PC-3 (cell line): Measurements from ENCODE around the gene PTPRD. TPM values are rescaled to one million over a fixed set of nuclear protein-coding genes. Genes with fewer than 3 reads are reported as not detected.
"Not testable (repeated sequence)": the region's sequence is repeated elsewhere in the genome, so short reads cannot be mapped to it uniquely, and the experiment has no call there.

Experiments
- ATAC-seq: fragments of 200-7000 bp; cut with Tn5 transposase; 2 replicates; pipeline ENCODE4 v1.9.1; 2020; ENCODE audit warnings: mild to moderate bottlenecking, moderate library complexity
- BruUV-seq: library from RNA; stranded (reverse); fragments of 400-500 nt; replicated peaks from 2 replicates; lab custom pipeline; 2021; lab: Mats Ljungman, UMichigan
- CTCF ChIA-PET: fragments of 300-600 bp; sonication (Branson Sonifier 250); formaldehyde crosslinking; loops from one replicate; lab custom pipeline; 2022; ENCODE audit warnings: antibody characterized with exemption; lab: Charles Lee
- POLR2A ChIA-PET: fragments of 300-600 bp; sonication (Branson Sonifier 250); formaldehyde crosslinking; loops from one replicate; lab custom pipeline; 2022; ENCODE audit warnings: antibody characterized with exemption; ENCODE audit not compliant: unreplicated experiment; lab: Charles Lee
- DNase-seq: peaks from one replicate; pipeline ENCODE4 v3.0.0-alpha.2; 2015
- H2AFZ ChIP-seq: fragments of 300-600 bp; sonication (generic); 2 replicates; pipeline ENCODE4 v1.6.0; 2016; ENCODE audit warnings: antibody characterized with exemption, low read length
- H3F3A ChIP-seq: fragments of 300-600 bp; sonication (generic); one replicate; pipeline ENCODE4 v1.6.0; 2017; ENCODE audit warnings: antibody characterized with exemption, low read length, control low read depth, mild to moderate bottlenecking; ENCODE audit not compliant: unreplicated experiment
- H3K27ac ChIP-seq: fragments of 300-600 bp; sonication (generic); 2 replicates; pipeline ENCODE4 v1.5.1; 2016; ENCODE audit warnings: mild to moderate bottlenecking, low read length
- H3K27me3 ChIP-seq: fragments of 300-600 bp; sonication (generic); 2 replicates; pipeline ENCODE4 v1.6.1; 2016; ENCODE audit warnings: low read length, mixed read lengths
- H3K36me3 ChIP-seq: fragments of 300-600 bp; sonication (generic); 2 replicates; pipeline ENCODE4 v1.6.1; 2016; ENCODE audit warnings: low read depth, mixed run types, low read length, mixed read lengths
- H3K4me1 ChIP-seq: fragments of 300-600 bp; sonication (generic); 2 replicates; pipeline ENCODE4 v1.5.1; 2016; ENCODE audit warnings: low read length; ENCODE audit not compliant: insufficient read depth
- H3K4me2 ChIP-seq: fragments of 300-600 bp; sonication (generic); 2 replicates; pipeline ENCODE4 v1.6.0; 2016; ENCODE audit warnings: low read length
- H3K4me3 ChIP-seq: fragments of 300-600 bp; sonication (generic); 2 replicates; pipeline ENCODE4 v1.5.1; 2016; ENCODE audit warnings: mild to moderate bottlenecking, low read length, mixed read lengths
- H3K79me2 ChIP-seq: fragments of 300-600 bp; sonication (generic); 2 replicates; pipeline ENCODE4 v1.6.1; 2017; ENCODE audit warnings: low read length, mixed read lengths
- H3K9ac ChIP-seq: fragments of 300-600 bp; sonication (generic); 2 replicates; pipeline ENCODE4 v1.6.0; 2016; ENCODE audit warnings: mild to moderate bottlenecking, low read length
- H3K9me2 ChIP-seq: fragments of 300-600 bp; sonication (generic); replicated peaks from 2 replicates; pipeline ENCODE4 v1.6.1; 2016; ENCODE audit warnings: mixed run types, low read length, mixed read lengths
- H3K9me3 ChIP-seq: fragments of 300-600 bp; sonication (generic); 2 replicates; pipeline ENCODE4 v1.6.1; 2016; ENCODE audit warnings: low read length, mixed read lengths
- H4K20me1 ChIP-seq: fragments of 300-600 bp; sonication (generic); 2 replicates; pipeline ENCODE4 v1.6.1; 2016; ENCODE audit warnings: low read length, mixed read lengths
- CTCF ChIP-seq: fragments of 300-600 bp; sonication (generic); conservative IDR thresholded peaks from 2 replicates; pipeline ENCODE4 v1.5.1; 2017; ENCODE audit warnings: antibody characterized with exemption, low read depth, mild to moderate bottlenecking, low read length
- EZH2 ChIP-seq: fragments of 300-600 bp; sonication (generic); IDR thresholded peaks from one replicate; pipeline ENCODE4 v1.6.1; 2017; ENCODE audit warnings: antibody characterized with exemption, mild to moderate bottlenecking, low read length; ENCODE audit not compliant: unreplicated experiment
- EZH2phosphoT487 ChIP-seq: fragments of 300-600 bp; sonication (generic); IDR thresholded peaks from 2 replicates; pipeline ENCODE4 v1.6.1; 2018; ENCODE audit warnings: mild to moderate bottlenecking, antibody characterized with exemption, low read length, borderline replicate concordance
- intact Hi-C: fragments of 100-400 bp; cut with micrococcal nuclease; formaldehyde crosslinking; loops from 2 replicates; pipeline ENCODE4 v1.9.0; 2023
- total RNA-seq: library from RNA; depleted of rRNA; stranded (reverse); fragments of >200 nt; gene quantifications from 2 replicates; pipeline ENCODE4 v1.2.3, GENCODE V29; 2014

Gene PTPRD
- total RNA-seq, 1 experiment from 2014 or later: not detected

- ChIA-PET CTCF (no interaction called here), POLR2A (no interaction called here)
- H3K9ac ChIP-seq: no peak overlapping the region
- H3K4me1 ChIP-seq: no peaks in the 10 kb centered on the region
- no peaks in the 10 kb centered on the region for H3K9me2 ChIP-seq
- no peak overlapping the region for H3K4me3 ChIP-seq
- intact Hi-C loops: loop anchor here (10.0 kb wide), 1 partner anchor 341 kb away; no protein-coding TSS in a partner anchor
- no peak overlapping the region for H3K4me2 ChIP-seq
- H3K36me3 ChIP-seq: no peaks in the 10 kb centered on the region; the same call in 1 of the 2 replicates
- no peak for ATAC-seq
- TF ChIP-seq EZH2phosphoT487 (no peak), CTCF (no peak), EZH2 (no peak)
- no peaks in the 10 kb centered on the region for H3K79me2 ChIP-seq
- no peaks in the 10 kb centered on the region for H4K20me1 ChIP-seq
- no peaks in the 10 kb centered on the region for H3K9me3 ChIP-seq
- no peak for DNase-seq
- no peak overlapping the region for H3K27ac ChIP-seq
- H3F3A ChIP-seq: no peaks in the 10 kb centered on the region
- no peaks in the 10 kb centered on the region for H3K27me3 ChIP-seq
- H2AFZ ChIP-seq: no peak overlapping the region
- no TSS peak for BruUV-seq
Observed at GRCh38 chr9:9945966-9946365, 666.8 kb downstream of the PTPRD start.

- Histone ChIP-seq H4K20me1 (no peaks in the 10 kb centered on the region), H3K9me3 (no peaks in the 10 kb centered on the region), H3K36me3 (no peaks in the 10 kb centered on the region; the same call in 1 of the 2 replicates), H3K4me2 (no peak overlapping the region), H3F3A (no peaks in the 10 kb centered on the region), H3K9me2 (no peaks in the 10 kb centered on the region), H3K4me3 (no peak overlapping the region), H2AFZ (no peak overlapping the region), H3K79me2 (no peaks in the 10 kb centered on the region), H3K9ac (no peak overlapping the region), H3K27me3 (no peaks in the 10 kb centered on the region), H3K4me1 (no peaks in the 10 kb centered on the region), H3K27ac (no peak overlapping the region)
- ChIA-PET POLR2A (interaction anchor here (0.7 kb wide), 1 partner anchor 29 kb away, joined by 4 read pairs; no protein-coding TSS in a partner anchor), CTCF (interaction anchor here (0.5 to 1.1 kb wide), 12 partner anchors 29 to 583 kb away, joined by 3 to 18 read pairs (median 6); no protein-coding TSS in a partner anchor)
- TF ChIP-seq CTCF (peak; percentile 74), EZH2phosphoT487 (no peak)
- intact Hi-C loops: loop anchor here (5.0 to 10.0 kb wide), 2 partner anchors 151 to 338 kb away; no protein-coding TSS in a partner anchor
- no TSS peak for BruUV-seq
- DNase-seq (peak; percentile 65), ATAC-seq (peak; percentile 40; the same call in 1 of the 2 replicates)
Observed at GRCh38 chr9:9942764-9943424, 669.9 kb downstream of the PTPRD start.

DNA sequence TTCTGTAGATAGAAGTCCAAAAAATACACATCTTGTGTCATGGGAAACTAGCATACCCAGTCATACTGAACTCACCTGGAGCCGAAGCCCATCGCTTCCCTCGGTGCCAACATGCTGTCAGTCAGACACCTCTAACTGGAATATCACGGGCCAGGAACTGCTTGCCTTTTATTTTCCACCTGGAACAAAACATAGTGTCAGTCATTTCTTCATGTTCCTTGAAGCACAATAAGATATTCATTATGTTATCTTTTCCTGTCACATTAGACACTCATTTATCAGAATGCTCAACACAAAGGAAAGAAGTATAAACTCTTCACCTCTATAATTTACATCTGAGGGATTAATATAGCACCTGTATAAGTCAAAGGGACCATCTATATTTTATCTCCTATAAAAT is 674.4 kb downstream of the PTPRD start:
- Histone ChIP-seq H3K9me3 (no peaks in the 10 kb centered on the region), H3K27me3 (no peaks in the 10 kb centered on the region), H3K4me1 (no peaks in the 10 kb centered on the region), H3K27ac (no peak overlapping the region), H3K36me3 (no peaks in the 10 kb centered on the region; the same call in 1 of the 2 replicates), H3K4me3 (no peak overlapping the region), H3K9me2 (no peaks in the 10 kb centered on the region), H3K4me2 (no peak overlapping the region), H3K9ac (no peak overlapping the region), H4K20me1 (no peaks in the 10 kb centered on the region), H3F3A (no peaks in the 10 kb centered on the region), H2AFZ (no peak overlapping the region), H3K79me2 (no peaks in the 10 kb centered on the region)
- CTCF ChIA-PET: no interaction called here
- POLR2A ChIA-PET: no interaction called here
- DNase-seq: no peak
- BruUV-seq: no TSS peak
- intact Hi-C loops: no loop called here
- TF ChIP-seq EZH2 (no peak), EZH2phosphoT487 (no peak), CTCF (no peak)
- no peak for ATAC-seq

DNA sequence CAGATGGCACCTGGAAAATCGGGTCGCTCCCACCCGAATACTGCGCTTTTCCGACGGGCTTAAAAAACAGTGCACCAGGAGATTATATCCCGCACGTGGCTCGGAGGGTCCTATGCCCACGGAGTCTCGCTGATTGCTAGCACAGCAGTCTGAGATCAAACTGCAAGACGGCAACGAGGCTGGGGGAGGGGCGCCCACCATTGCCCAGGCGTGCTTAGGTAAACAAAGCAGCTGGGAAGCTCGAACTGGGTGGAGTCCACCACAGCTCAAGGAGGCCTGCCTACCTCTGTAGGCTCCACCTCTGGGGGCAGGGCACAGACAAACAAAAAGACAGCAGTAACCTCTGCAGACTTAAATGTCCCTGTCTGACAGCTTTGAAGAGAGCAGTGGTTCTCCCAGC is 681.3 kb downstream of the PTPRD start:
- POLR2A ChIA-PET, H3K36me3 ChIP-seq, H3K27ac ChIP-seq, BruUV-seq, H3F3A ChIP-seq, H3K9me3 ChIP-seq, H3K4me3 ChIP-seq, H3K27me3 ChIP-seq, DNase-seq, CTCF ChIA-PET, H3K4me1 ChIP-seq, H3K9me2 ChIP-seq, H3K9ac ChIP-seq, H3K79me2 ChIP-seq, H2AFZ ChIP-seq, intact Hi-C loops, H3K4me2 ChIP-seq, ATAC-seq, H4K20me1 ChIP-seq: not testable (repeated sequence)
